HepG2 (cell line): ENCODE measurements around the gene HPS6. TPM values are rescaled to one million over a fixed set of nuclear protein-coding genes. Genes with fewer than 3 reads are reported as not detected.

ENCODE experiments used
- AFF4 ChIP-seq: sonication (generic); formaldehyde crosslinking; IDR thresholded peaks from 2 replicates; pipeline ENCODE4 v1.4.0; 2020; ENCODE audit warnings: missing genetic modification reagents
- GATAD1 ChIP-seq: IDR thresholded peaks from 2 replicates; pipeline ENCODE4 v1.6.1; 2016; ENCODE audit warnings: missing genetic modification reagents, missing compliant biosample characterization
- GLMP ChIP-seq: sonication (generic); formaldehyde crosslinking; IDR thresholded peaks from 2 replicates; pipeline ENCODE4 v1.9.0; 2021; ENCODE audit warnings: missing genetic modification reagents, mild to moderate bottlenecking, borderline replicate concordance
- HNRNPLL ChIP-seq: fragments of 200-400 bp; formaldehyde crosslinking; IDR thresholded peaks from 2 replicates; pipeline ENCODE4 v1.6.1; 2017; ENCODE audit warnings: mild to moderate bottlenecking, low read depth, low read length; ENCODE audit not compliant: poor library complexity, severe bottlenecking
- JDP2 ChIP-seq: sonication (generic); formaldehyde crosslinking; IDR thresholded peaks from 2 replicates; pipeline ENCODE4 v1.8.1; 2022; ENCODE audit warnings: missing genetic modification reagents, borderline replicate concordance
- NFATC3 ChIP-seq: sonication (generic); formaldehyde crosslinking; IDR thresholded peaks from 2 replicates; pipeline ENCODE4 v1.5.1; 2020; ENCODE audit warnings: mild to moderate bottlenecking, missing genetic modification reagents
- PLRG1 ChIP-seq: fragments of 450-650 bp; conservative IDR thresholded peaks from 2 replicates; pipeline ENCODE4 v1.6.1; 2016
- RARA ChIP-seq: IDR thresholded peaks from 2 replicates; pipeline ENCODE4 v1.6.1; 2016; ENCODE audit warnings: missing genetic modification reagents, missing compliant biosample characterization
- TCF7 ChIP-seq: sonication (generic); IDR thresholded peaks from 2 replicates; pipeline ENCODE4 v1.6.1; 2016; ENCODE audit warnings: antibody characterized with exemption, low read depth
- ZBTB33 ChIP-seq: sonication (generic); formaldehyde crosslinking; IDR thresholded peaks from 2 replicates; pipeline ENCODE4 v1.4.0; 2020; ENCODE audit warnings: missing genetic modification reagents
- ZFAT ChIP-seq: sonication (generic); formaldehyde crosslinking; conservative IDR thresholded peaks from 2 replicates; pipeline ENCODE4 v1.8.1; 2023; ENCODE audit warnings: missing genetic modification reagents, inconsistent platforms
- ZFX ChIP-seq: sonication (generic); formaldehyde crosslinking; IDR thresholded peaks from 2 replicates; pipeline ENCODE4 v1.4.0; 2020; ENCODE audit warnings: mild to moderate bottlenecking, low read depth, missing genetic modification reagents, moderate library complexity
- ZNF180 ChIP-seq: sonication (generic); formaldehyde crosslinking; IDR thresholded peaks from 2 replicates; pipeline ENCODE4 v1.4.0; 2020; ENCODE audit warnings: low read depth, missing genetic modification reagents, borderline replicate concordance
- ZNF558 ChIP-seq: sonication (generic); formaldehyde crosslinking; IDR thresholded peaks from 2 replicates; pipeline ENCODE4 v1.9.0; 2022; ENCODE audit warnings: mild to moderate bottlenecking, missing genetic modification reagents, borderline replicate concordance
- ZNF629 ChIP-seq: sonication (generic); formaldehyde crosslinking; conservative IDR thresholded peaks from 2 replicates; pipeline ENCODE4 v1.5.0; 2020; ENCODE audit warnings: missing genetic modification reagents
- polyA plus RNA-seq, 8 experiments: library from polyadenylated mRNA; depleted of rRNA in 3 of 8; stranded (reverse) in 7 of 8; unstranded in 1 of 8; fragments of >200 nt; fragmentation: Illumina TruSeq in 4 of 8; extraction: Trizol in 4 of 8; gene quantifications; 2 replicates each; pipeline versions ENCODE4 v1.2.1 to v1.2.3, GENCODE V29; 2011 to 2016; ENCODE audit warnings: low read depth in 4 of 8, missing spikeins in 1 of 8, mixed read lengths in 1 of 8; ENCODE audit not compliant: insufficient read depth in 1 of 8
- total RNA-seq, 5 experiments: library from RNA; depleted of rRNA; stranded (reverse); fragments of >200 nt; fragmentation: Illumina TruSeq; extraction: Trizol; gene quantifications; 2 replicates each; pipeline ENCODE4 v1.2.3, GENCODE V29; 2016; ENCODE audit warnings: low read depth in 1 of 5
- TF ChIP-seq, protein P1 (sequence below): sonication (generic); formaldehyde crosslinking; IDR thresholded peaks from 2 replicates; pipeline ENCODE4 v1.4.0; 2020; ENCODE audit warnings: mild to moderate bottlenecking, missing genetic modification reagents, borderline replicate concordance
- TF ChIP-seq, protein P2 (sequence below): sonication (generic); formaldehyde crosslinking; IDR thresholded peaks from 2 replicates; pipeline ENCODE4 v1.5.0; 2020; ENCODE audit warnings: missing genetic modification reagents

HPS6 gene
- total and polyA plus RNA-seq, 2 of the 13 experiments (the other 11 are each of a cell fraction or from before 2014, with no cell fraction given), result 2.9 to 14.9 TPM

DNA sequence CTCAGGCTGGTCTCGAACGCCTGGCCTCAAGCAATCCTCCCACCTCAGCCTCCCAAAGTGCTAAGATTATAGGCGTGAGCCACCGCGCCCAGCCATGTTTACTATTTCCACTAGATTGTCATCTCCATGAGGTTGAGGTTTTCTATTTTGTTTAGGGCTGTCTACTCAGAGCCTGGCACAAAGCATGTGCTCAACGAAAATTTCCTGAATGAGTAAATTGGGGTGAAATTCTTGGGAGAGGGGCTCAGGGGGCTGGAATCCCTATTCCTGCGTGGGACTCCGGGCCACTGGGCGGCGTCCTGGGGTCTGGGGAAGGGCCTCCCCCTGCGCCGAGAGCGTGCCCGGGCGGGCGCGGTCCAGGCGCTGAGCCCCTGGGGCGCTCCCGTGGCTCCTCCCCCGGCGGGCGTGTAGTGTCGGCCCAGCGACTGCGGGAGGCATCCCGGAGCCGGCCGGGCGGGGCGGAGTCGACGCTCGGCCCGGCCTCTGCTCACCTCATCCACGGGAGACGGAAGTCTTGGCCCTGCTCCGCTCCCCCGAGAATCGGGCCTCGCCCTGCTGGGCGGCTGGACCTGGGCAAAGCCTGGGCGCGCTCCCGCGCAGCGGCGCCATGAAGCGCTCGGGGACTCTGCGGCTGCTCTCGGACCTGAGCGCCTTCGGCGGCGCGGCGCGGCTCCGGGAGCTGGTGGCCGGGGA lies at the start of gene HPS6 (continued):
- TF ChIP-seq AFF4 (CRISPR knock-in tag) (no peak), GLMP (no peak), ZFX (CRISPR knock-in tag) (peak; percentile 90; the same call in 1 of the 2 replicates), ZNF180 (CRISPR knock-in tag) (0 out of 2 replicates have a peak, but pooled peaks have one; percentile 31), TCF7 (no peak), ZBTB33 (no peak), ZNF629 (CRISPR knock-in tag) (no peak), RARA (no peak), PLRG1 (no peak), JDP2 (no peak), NFATC3 (CRISPR knock-in tag) (no peak), HNRNPLL (peak; percentile 90), ZNF558 (CRISPR knock-in tag) (no peak; the same call in 1 of the 2 replicates), GATAD1 (CRISPR knock-in tag) (peak; percentile 84), ZFAT (CRISPR knock-in tag) (no peak)
- TF ChIP-seq, protein P1, sequence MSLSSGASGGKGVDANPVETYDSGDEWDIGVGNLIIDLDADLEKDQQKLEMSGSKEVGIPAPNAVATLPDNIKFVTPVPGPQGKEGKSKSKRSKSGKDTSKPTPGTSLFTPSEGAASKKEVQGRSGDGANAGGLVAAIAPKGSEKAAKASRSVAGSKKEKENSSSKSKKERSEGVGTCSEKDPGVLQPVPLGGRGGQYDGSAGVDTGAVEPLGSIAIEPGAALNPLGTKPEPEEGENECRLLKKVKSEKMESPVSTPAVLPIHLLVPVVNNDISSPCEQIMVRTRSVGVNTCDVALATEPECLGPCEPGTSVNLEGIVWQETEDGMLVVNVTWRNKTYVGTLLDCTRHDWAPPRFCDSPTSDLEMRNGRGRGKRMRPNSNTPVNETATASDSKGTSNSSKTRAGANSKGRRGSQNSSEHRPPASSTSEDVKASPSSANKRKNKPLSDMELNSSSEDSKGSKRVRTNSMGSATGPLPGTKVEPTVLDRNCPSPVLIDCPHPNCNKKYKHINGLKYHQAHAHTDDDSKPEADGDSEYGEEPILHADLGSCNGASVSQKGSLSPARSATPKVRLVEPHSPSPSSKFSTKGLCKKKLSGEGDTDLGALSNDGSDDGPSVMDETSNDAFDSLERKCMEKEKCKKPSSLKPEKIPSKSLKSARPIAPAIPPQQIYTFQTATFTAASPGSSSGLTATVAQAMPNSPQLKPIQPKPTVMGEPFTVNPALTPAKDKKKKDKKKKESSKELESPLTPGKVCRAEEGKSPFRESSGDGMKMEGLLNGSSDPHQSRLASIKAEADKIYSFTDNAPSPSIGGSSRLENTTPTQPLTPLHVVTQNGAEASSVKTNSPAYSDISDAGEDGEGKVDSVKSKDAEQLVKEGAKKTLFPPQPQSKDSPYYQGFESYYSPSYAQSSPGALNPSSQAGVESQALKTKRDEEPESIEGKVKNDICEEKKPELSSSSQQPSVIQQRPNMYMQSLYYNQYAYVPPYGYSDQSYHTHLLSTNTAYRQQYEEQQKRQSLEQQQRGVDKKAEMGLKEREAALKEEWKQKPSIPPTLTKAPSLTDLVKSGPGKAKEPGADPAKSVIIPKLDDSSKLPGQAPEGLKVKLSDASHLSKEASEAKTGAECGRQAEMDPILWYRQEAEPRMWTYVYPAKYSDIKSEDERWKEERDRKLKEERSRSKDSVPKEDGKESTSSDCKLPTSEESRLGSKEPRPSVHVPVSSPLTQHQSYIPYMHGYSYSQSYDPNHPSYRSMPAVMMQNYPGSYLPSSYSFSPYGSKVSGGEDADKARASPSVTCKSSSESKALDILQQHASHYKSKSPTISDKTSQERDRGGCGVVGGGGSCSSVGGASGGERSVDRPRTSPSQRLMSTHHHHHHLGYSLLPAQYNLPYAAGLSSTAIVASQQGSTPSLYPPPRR (CRISPR knock-in tag), result no peak
- TF ChIP-seq, protein P2, sequence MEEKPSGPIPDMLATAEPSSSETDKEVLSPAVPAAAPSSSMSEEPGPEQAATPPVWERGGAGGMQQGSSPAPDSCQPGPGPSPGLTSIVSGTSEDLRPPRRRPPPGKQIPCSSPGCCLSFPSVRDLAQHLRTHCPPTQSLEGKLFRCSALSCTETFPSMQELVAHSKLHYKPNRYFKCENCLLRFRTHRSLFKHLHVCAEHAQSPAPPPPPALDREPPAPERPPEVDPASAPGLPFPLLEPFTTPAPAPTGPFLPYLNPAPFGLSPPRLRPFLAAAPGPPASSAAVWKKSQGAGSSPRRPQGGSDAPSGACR (CRISPR knock-in tag), result no peak
